RWPE2 (cell line): Measurements from ENCODE around the gene PCDHGB3.

ENCODE experiments used
- ATAC-seq: fragments of 200-7000 bp; cut with Tn5 transposase; 3 replicates; pipeline ENCODE4 v1.9.1; 2021; ENCODE audit warnings: low read depth
- DNase-seq: peaks from one replicate; pipeline ENCODE4 v3.0.0-alpha.2; 2020; ENCODE audit warnings: low spot score
- H3K27ac ChIP-seq: fragments of 450-650 bp; 2 replicates; pipeline ENCODE4 v1.5.1; 2017; ENCODE audit warnings: mild to moderate bottlenecking; ENCODE audit not compliant: poor library complexity, severe bottlenecking
- H3K27me3 ChIP-seq: fragments of 250-450 bp; sonication (Bioruptor Pico); 2 replicates; pipeline ENCODE4 v1.5.1; 2021; ENCODE audit warnings: mild to moderate bottlenecking, moderate library complexity; ENCODE audit not compliant: insufficient read depth, poor library complexity, severe bottlenecking
- H3K36me3 ChIP-seq: fragments of 250-450 bp; sonication (Bioruptor Pico); 2 replicates; pipeline ENCODE4 v1.5.1; 2020; ENCODE audit warnings: low read depth, mild to moderate bottlenecking, moderate library complexity
- H3K4me1 ChIP-seq: fragments of 250-450 bp; sonication (Bioruptor Pico); 2 replicates; pipeline ENCODE4 v1.5.1; 2021; ENCODE audit warnings: mild to moderate bottlenecking, moderate library complexity; ENCODE audit not compliant: insufficient read depth, poor library complexity, severe bottlenecking
- H3K4me3 ChIP-seq: fragments of 250-450 bp; sonication (Bioruptor Pico); 2 replicates; pipeline ENCODE4 v1.5.1; 2021; ENCODE audit warnings: mild to moderate bottlenecking, moderate library complexity; ENCODE audit not compliant: severe bottlenecking
- H3K9me3 ChIP-seq: fragments of 250-450 bp; sonication (Bioruptor Pico); 2 replicates; pipeline ENCODE4 v1.5.1; 2021; ENCODE audit warnings: mild to moderate bottlenecking, moderate library complexity; ENCODE audit not compliant: severe bottlenecking
- CTCF ChIP-seq: fragments of 450-650 bp; IDR thresholded peaks from one replicate; pipeline ENCODE4 v1.5.1; 2017; ENCODE audit warnings: mild to moderate bottlenecking, moderate library complexity; ENCODE audit not compliant: poor library complexity, severe bottlenecking

PCDHGB3 gene

DNA sequence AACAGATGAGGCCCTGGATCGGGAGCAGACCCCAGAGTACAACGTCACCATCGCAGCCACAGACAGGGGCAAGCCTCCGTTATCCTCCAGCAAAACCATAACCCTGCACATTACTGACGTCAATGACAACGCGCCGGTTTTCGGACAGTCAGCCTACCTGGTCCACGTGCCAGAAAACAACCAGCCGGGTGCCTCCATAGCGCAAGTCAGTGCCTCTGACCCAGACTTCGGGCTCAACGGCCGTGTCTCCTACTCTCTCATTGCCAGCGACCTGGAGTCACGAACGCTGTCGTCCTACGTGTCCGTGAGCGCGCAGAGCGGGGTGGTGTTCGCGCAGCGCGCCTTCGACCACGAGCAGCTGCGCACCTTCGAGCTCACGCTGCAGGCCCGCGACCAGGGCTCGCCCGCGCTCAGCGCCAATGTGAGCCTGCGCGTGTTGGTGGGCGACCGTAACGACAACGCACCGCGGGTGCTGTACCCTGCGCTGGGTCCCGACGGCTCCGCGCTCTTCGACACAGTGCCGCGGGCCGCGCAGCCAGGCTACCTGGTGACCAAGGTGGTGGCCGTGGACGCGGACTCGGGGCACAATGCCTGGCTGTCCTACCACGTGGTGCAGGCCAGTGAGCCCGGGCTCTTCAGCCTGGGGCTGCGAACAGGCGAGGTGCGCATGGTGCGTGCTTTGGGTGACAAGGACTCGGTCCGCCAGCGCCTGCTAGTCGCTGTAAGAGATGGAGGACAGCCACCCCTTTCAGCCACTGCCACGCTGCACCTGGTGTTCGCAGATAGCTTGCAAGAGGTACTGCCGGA, 49.2 kb downstream of the PCDHGB3 start:
- DNase-seq = no peak
- no peak for TF ChIP-seq CTCF
- Histone ChIP-seq H3K4me1 (no peaks in the 10 kb centered on the region), H3K9me3 (peaks cover 56% of the 10 kb centered on the region), H3K36me3 (0 out of 2 replicates have a peak, but pooled peaks cover 5% of the 10 kb centered on the region), H3K27me3 (no peaks in the 10 kb centered on the region), H3K27ac (no peak overlapping the region), H3K4me3 (no peak overlapping the region)
- ATAC-seq = no peak

DNA sequence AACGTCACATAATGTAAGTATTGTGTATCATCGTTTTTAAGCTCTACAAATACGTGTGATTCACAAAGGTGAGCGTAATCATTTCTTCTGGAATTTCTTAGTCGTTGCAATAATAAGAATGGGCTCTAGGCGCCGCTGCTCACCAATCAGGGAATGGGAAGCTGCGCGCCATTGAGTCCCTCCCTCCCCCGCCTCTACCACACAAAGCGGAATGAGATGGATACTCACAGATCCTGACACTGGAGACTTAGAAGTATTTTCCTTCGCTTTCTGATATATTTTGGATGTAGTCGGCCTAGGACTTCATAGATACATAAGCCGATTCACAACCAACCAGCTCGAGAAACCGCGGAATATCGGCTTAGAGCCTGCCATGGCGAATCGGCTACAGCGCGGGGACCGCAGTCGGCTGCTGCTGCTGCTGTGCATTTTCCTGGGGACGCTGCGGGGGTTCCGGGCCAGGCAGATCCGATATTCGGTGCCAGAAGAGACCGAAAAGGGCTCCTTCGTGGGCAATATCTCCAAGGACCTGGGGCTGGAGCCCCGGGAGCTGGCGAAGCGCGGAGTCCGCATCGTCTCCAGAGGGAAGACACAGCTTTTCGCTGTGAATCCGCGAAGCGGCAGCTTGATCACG, 50.9 kb downstream of the PCDHGB3 start, which contains the start of gene PCDHGA11:
PCDHGA11 (plus strand) TSS at position 197 of the 634 bp plus-strand sequence; CDS start at position 374, 177 bp downstream.
- peak; percentile 49 for TF ChIP-seq CTCF
- no peak within 1 kb of the TSS for H3K4me3 ChIP-seq
- no peak within 1 kb of the TSS for H3K27ac ChIP-seq
- no peak for ATAC-seq
- no peaks in the 10 kb centered on the region for H3K4me1 ChIP-seq
- no peaks in the 10 kb centered on the region for H3K27me3 ChIP-seq
- no peak for DNase-seq
- 0 out of 2 replicates have a peak, but pooled peaks cover 5% of the 10 kb centered on the region for H3K36me3 ChIP-seq
- H3K9me3 ChIP-seq = peaks cover 65% of the 10 kb centered on the region

- no peaks in the 10 kb centered on the region for H3K4me1 ChIP-seq
- DNase-seq = no peak
- ATAC-seq = no peak
- no peaks in the 10 kb centered on the region for H3K27me3 ChIP-seq
- no peak overlapping the region for H3K27ac ChIP-seq
- 0 out of 2 replicates have a peak, but pooled peaks cover 5% of the 10 kb centered on the region for H3K36me3 ChIP-seq
- H3K9me3 ChIP-seq = peaks cover 65% of the 10 kb centered on the region
- no peak for TF ChIP-seq CTCF
- no peak overlapping the region for H3K4me3 ChIP-seq
Measured at GRCh38 chr5:141421489-141421855, 51.4 kb downstream of the PCDHGB3 start.
